RWPE1 (cell line): ENCODE results near the gene TMEM256.
A peak's percentile ranks its signal among the peaks of the same experiment; 100 is the strongest.

Experiments used
- CTCF ChIA-PET: fragments of 350-600 bp; sonication (Branson Sonifier 250); formaldehyde crosslinking; extraction: SDS; loops from one replicate; lab custom pipeline; 2021; lab: Yijun Ruan, JAX
- POLR2A ChIA-PET: fragments of 400-600 bp; formaldehyde crosslinking; extraction: SDS; loops from one replicate; lab custom pipeline; 2020; ENCODE audit warnings: antibody characterized with exemption; ENCODE audit not compliant: low non-redundant PET; lab: Yijun Ruan, JAX
- DNase-seq: peaks from one replicate; pipeline ENCODE4 v3.0.0; 2012; ENCODE audit warnings: low spot score
- H3K27ac ChIP-seq: fragments of 450-650 bp; 2 replicates; pipeline ENCODE4 v1.5.1; 2017
- TF ChIP-seq, protein P1 (sequence below): fragments of 450-650 bp; conservative IDR thresholded peaks from 2 replicates; pipeline ENCODE4 v1.5.1; 2017; ENCODE audit warnings: low read depth, mild to moderate bottlenecking

TMEM256 gene

DNA sequence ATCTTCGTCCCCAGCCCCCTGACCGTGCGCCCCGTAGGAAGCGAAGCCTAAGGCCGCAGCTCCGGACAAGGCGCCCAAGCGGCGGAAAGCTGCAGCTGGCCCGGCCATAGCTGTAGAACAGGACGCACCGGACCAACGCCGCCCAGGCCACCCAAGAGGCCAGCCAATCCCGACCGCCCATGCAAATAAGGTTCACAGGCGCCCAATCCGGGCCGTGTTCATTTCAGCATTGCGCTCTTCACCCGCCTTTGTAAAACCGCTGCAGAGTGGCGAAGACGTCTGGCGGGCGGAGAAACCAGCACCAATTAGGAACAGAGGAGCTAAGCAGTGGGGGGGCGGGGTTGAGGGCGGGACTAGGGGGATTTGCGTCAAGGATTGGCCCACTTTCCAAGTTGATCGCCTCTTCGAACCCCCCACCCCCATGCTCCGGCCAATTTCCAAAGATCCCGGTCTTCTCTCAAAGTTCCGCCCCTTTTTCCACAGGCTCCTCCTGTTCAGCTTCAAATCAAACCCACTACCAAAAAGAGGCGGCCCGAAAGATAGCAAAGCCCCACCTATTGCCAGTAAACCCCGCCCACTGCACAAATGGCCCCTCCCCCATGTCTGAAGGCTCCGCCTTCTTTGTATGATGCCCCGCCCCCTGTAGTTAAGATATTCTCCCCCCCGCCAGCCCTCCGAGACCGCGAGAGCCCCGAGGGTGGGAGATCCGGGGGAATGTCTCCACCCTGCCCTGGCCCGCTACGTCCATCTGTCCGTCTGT, at the start of gene TMEM256:
TSS of gene TMEM256 (minus strand) at position 121 of the 760 bp plus-strand sequence. CDS start at position 108, 13 bp downstream.
- ChIA-PET POLR2A (interaction anchor here (0.6 to 1.1 kb wide), 5 partner anchors 10 to 81 kb away, joined by 3 to 13 read pairs (median 3); partner anchors contain the start of genes PLSCR3 and TMEM102), CTCF (interaction anchor here (0.6 to 1.3 kb wide), 4 partner anchors 33 to 69 kb away, joined by 3 to 7 read pairs (median 3); no protein-coding TSS in a partner anchor)
- TF ChIP-seq, protein P1, sequence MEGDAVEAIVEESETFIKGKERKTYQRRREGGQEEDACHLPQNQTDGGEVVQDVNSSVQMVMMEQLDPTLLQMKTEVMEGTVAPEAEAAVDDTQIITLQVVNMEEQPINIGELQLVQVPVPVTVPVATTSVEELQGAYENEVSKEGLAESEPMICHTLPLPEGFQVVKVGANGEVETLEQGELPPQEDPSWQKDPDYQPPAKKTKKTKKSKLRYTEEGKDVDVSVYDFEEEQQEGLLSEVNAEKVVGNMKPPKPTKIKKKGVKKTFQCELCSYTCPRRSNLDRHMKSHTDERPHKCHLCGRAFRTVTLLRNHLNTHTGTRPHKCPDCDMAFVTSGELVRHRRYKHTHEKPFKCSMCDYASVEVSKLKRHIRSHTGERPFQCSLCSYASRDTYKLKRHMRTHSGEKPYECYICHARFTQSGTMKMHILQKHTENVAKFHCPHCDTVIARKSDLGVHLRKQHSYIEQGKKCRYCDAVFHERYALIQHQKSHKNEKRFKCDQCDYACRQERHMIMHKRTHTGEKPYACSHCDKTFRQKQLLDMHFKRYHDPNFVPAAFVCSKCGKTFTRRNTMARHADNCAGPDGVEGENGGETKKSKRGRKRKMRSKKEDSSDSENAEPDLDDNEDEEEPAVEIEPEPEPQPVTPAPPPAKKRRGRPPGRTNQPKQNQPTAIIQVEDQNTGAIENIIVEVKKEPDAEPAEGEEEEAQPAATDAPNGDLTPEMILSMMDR, result no peak
- peak within 1 kb of the TSS; percentile 88 for H3K27ac ChIP-seq
- DNase-seq, result peak; percentile 97

DNA sequence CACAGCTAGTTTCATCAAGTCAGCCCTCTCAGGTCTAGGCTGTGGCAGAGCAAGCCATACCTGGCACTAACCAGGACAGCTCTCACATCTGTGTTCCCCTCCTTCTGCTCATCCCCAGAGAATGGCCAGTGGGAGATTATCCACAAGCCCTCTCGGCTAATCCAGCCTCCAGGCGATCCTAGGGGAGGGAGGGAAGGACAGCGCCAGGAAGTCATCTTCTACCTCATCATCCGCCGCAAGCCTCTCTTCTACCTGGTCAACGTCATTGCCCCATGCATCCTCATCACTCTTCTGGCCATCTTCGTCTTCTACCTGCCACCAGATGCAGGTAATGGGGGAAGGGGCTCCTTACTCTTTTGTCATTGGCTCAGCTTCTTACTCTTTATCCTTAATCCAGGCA, 44.6 kb upstream of the TMEM256 start:
- TF ChIP-seq, protein P1, result no peak
- POLR2A ChIA-PET, result no interaction called here
- DNase-seq, result no peak
- no peak overlapping the region; the same call in 1 of the 2 replicates for H3K27ac ChIP-seq
- CTCF ChIA-PET, result no interaction called here

DNA sequence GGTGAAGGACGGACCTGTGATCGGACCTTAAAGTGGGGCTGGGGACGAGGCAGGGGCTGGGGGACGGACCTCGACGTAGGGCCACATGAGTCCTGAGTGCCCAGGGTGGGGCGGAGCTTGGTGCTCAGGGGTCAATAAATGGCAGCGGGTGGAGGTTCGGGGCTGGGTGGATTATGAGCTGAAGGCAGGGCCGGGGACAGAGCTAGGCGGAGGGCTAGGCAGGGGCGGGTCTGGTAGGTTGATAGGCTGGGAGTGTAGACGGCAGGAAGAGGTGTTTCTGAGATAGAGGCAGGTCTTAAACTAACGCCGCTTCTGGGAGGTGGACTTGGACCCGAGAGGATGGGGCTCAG, 41.7 kb upstream of the TMEM256 start:
- H3K27ac ChIP-seq, result peak overlapping the region; percentile 84
- TF ChIP-seq, protein P1, result no peak
- ChIA-PET CTCF (no interaction called here), POLR2A (interaction anchor here (0.7 kb wide), 1 partner anchor 18 kb away, joined by 3 read pairs; no protein-coding TSS in a partner anchor)
- no peak for DNase-seq

DNA sequence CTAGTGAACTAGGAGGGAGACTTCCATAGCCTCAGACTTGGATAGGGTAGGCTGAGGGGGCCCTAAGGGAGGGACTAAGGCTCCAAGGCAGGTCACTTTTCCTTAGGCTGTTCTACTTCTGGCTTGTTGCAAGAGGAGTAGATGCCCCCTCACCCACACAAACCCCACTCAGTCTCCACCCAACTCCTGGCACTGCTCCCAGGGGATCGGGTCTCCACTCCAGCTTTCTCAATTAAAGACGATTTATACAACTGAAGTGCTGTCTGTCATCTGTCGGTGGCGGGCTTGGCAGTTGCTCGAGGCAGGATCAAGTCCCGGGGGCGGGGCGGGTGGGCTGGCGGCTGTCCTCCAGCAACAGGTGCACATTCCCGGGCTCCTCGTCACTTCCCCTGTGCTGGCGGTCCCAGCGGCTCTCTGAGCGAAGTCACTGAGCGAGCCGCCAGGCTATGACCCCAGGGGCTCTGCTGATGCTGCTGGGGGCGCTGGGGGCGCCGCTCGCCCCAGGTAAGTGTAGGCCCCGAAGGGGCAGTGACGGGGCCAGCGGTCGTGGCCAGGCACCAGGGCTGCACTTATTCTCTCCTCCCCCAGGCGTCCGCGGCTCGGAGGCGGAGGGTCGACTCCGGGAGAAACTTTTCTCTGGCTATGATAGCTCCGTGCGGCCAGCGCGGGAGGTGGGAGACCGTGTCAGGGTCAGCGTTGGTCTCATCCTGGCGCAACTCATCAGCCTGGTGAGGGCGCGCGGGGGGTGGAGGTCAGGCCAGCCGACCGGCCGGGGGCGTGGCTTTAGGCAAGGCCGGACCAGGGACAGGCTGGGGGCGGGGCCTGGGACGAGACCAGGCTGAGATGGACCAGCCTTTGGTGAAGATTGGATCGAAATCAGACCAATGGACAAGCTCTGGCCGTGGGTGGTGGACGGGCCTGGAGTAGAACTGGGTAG, 41.1 kb upstream of the TMEM256 start, which contains the start of gene CHRNB1:
TSS of gene CHRNB1 (plus strand) at position 380 of the 937 bp plus-strand sequence. CDS start at position 447, 67 bp downstream.
- DNase-seq, result no peak
- TF ChIP-seq, protein P1, result no peak
- peak within 1 kb of the TSS; percentile 84 for H3K27ac ChIP-seq
- CTCF ChIA-PET, result interaction anchor here (0.6 to 0.7 kb wide), 2 partner anchors 30 to 50 kb away, joined by 3 read pairs; no protein-coding TSS in a partner anchor
- POLR2A ChIA-PET, result interaction anchor here (0.7 to 1.1 kb wide), 2 partner anchors 17 to 18 kb away, joined by 3 read pairs; no protein-coding TSS in a partner anchor

DNA sequence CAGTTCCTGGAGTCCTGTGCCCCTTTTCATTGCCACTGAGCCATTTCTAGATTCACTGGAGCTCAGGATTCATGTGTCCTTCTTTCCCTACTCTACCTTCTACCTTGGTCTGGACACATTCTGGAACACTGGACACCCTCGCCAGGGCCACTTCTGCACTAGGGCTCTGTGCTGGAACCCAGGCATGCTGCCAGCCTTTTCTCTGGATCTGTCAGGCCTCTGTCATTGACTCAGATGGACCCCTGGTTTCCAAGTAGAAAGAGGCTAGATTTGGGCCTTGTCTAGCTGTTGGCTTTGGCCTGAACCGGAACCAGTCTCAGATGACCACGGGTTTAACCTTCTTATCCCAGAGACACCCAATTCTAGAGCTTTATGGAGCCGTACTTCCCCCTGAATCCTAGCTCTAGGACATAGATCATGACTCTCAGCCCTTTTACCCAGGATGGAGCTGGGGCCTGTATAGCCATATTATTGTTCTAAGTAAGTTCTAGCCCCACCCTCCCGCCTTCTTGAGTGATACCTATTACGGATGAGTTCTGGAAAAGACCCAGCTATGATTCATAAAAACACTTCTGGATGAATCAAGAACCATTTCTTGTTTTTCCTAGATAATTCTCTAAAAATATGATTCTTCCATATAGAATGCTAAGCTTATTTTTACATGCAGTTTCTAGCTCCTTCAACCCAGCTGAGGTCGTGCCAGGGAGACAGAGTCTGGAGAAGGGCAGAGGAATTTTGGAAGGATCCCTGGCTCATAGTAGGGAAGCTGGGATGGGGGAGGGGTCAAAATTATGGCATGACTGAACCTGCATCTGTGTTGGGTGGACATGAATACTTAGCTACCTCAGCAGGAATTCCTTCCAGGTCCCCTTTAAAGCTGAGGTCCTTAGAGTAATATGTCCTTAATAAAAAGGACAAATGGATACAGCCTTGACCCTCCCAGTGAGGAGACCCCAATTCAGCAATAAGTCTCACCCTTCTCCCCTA, 39.9 kb upstream of the TMEM256 start:
- peak overlapping the region; percentile 84 for H3K27ac ChIP-seq
- DNase-seq, result peak; percentile 64
- ChIA-PET CTCF (interaction anchor here (0.7 kb wide), 1 partner anchor 31 kb away, joined by 3 read pairs; no protein-coding TSS in a partner anchor), POLR2A (interaction anchor here (0.6 to 1.1 kb wide), 3 partner anchors 19 to 112 kb away, joined by 3 to 7 read pairs (median 3); no protein-coding TSS in a partner anchor)
- TF ChIP-seq, protein P1, result no peak
